ENCODE results near the gene U2AF2.
"Not testable (repeated sequence)": the region's sequence is repeated elsewhere in the genome, so short reads cannot be mapped to it uniquely, and the experiment has no call there.

Gene U2AF2

DNA sequence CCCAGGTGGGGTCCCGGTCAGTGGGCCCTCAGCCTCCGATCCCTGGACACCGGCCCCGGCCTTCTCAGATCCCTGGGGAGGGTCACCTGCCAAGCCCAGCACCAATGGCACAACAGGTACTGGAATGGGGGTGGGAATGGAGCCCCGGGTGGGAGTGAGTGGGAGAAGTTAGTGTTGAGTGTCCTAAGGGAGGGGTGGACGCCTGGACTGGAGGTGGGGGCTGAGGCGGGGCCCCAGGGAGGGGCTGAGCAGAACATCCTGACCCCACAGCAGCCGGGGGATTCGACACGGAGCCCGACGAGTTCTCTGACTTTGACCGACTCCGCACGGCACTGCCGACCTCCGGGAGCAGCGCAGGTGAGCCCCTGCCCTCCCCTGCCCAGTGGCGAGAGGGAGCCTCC lies 37.8 kb downstream of the U2AF2 start:
- DNase-seq, result no peak

DNA sequence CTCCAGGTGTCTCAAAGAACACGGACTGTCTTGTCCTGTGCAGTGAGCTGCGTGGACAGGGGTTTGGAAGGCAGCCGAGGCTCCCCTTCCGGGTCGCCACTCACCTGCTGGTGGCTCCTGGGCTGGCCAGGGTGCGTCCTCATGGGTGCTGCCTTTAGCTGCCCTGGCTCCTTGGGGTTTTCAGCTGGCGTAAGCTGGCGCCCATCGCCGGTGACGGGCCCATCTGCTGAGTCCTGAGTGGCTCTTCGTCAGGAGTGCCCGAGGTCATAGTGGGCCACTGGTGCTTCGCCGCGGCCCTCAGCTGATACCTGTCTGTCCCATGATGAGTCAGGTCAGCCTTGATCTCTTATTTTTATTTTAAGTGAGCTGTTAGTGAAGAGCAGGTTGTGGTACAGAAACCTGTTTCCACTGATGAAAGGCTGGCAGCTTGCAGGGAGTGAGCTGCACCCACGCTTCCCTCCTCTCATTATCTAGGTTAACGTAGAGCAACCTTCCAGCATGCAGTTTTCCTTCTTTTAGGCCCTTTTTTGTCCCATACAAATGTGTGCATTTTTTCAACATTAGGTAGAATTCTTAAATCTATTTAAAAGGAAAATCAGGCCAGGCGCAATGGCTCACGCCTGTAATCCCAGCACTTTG lies 38.6 kb downstream of the U2AF2 start:
- DNase-seq, result no peak

DNA sequence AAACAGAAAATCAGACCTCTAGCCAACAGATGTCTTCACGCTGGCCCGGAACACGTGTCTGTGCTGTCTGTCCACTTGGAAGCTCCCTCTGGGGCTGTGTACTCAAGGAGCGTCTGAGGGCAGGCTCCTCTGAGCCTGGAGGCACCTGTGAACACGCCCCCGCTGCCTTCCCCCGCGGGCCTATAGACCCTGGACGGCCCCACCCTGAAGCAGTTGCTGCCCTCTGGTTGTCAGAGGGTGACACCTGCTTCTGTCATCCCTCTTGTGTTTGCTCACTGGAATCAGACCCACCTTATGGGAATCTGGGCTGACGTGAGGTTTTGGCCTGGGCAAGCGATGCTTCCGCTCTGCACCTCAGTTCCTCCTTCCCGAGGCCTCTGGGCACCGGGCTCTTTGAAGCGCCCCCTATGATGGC lies 39.4 kb downstream of the U2AF2 start:
- no peak for DNase-seq

DNA sequence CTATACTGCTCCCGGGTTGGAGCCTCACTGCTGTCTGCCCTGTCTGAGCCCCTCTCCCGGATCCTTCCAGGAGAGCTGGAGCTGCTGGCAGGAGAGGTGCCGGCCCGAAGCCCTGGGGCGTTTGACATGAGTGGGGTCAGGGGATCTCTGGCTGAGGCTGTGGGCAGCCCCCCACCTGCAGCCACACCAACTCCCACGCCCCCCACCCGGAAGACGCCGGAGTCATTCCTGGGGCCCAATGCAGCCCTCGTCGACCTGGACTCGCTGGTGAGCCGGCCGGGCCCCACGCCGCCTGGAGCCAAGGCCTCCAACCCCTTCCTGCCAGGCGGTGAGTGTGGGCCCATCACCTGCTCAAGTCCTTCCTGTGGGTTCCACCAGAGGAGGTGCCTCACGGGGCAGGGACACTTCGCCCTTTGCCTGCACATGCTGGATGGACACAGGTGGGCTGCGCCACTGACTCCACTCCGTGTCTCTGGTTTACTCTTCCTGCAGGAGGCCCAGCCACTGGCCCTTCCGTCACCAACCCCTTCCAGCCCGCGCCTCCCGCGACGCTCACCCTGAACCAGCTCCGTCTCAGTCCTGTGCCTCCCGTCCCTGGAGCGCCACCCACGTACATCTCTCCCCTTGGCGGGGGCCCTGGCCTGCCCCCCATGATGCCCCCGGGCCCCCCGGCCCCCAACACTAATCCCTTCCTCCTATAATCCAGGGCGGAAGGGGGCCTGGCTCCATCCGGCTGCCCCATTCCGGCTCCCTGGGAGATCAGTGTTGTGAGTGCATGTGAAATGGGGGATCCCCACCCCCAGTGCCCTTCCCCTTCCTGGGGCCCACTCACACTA lies 40.0 kb downstream of the U2AF2 start:
- no peak for DNase-seq

DNA sequence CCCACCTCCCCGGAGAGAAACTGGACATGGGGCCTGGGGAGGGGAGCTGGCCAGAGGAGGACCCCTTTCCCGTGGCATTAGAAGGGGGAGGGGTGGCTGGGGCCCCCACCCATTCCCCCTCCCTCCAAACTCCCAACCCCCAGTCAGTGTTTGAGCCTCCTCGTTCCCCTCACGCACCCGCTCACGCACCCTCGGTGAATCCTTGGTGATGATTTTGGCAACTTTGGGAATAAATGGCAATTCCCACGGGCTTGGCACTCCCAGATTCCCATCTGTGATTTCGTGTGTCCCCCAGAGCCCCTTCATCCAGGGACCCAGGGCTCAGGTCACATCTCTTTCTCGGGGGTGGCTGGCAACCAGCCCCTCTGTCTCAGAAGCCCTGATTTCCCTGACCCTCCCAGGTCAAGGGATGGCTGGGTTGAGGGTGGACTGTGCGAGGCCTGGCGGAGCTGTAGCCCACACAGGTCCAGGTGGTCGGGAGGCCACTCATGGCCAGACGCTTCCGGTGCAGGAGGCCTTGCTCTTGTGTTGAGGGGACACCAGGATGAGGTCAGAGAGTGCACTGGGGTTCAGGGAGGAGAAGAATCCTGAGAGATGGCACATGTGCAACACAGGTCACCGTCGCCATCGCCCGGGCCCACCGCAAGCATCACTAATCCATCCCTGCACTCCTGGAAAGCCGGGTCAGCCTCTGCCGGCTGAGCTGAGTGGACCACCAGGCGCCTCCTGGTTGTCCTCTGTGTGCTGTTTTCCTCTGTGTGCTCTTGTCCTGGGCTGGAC lies 40.9 kb downstream of the U2AF2 start:
- no peak for DNase-seq

DNA sequence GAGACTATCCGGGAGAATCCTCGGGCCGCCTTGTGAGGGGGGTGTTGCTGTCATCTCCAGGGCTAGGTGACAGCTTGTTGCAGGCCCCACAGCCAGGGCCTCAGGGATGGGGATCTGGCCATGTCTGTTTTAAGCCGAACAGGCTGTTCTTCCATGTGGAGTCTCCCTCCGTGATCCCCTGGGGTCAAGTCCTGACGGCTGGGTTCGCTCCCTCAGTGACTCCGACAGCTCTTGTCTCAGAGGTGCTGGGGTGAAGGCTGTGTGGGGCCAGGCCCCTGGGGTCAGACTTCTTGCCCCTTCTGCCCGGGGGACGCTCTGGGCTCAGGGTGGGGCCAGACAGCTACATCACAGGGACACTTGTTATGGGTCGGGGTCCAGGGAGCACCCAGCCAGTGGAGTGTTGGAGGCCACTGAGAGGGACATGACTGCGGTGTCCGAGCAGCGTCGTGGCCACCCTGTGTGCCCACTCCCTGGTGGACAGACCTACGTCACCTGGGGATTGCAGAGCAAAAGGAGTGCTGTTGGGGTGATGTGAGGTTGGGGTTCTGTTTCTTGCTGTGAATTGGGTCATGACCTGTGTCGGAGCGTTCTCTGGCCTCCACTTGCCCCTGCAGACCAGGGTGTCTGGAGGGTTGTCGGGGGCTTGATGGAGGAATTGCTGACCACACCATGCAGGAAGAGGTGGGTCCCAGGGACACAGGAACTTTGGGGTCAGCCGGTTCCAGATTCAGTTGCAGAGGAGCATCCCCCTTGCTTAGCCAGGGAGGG lies 41.6 kb downstream of the U2AF2 start:
- no peak for DNase-seq

DNA sequence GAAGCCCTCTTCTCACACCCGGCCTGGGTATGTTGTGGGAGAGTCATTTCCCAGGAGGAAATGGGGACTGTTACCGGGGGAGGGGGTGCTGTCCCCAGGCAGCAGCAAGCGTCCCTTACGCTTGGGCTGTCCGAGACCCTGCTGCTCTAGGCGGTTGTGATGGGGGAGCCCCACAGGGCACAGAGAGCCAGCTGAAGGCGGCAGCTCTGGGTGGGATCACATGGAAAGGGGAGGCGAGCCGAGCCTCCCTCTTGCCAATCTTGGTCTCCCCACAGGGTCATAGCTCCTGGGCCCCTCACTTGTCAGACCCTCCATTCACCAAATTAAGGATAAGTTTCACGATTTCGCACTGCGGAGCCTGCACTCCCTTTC lies 42.2 kb downstream of the U2AF2 start:
- no peak for DNase-seq

DNA sequence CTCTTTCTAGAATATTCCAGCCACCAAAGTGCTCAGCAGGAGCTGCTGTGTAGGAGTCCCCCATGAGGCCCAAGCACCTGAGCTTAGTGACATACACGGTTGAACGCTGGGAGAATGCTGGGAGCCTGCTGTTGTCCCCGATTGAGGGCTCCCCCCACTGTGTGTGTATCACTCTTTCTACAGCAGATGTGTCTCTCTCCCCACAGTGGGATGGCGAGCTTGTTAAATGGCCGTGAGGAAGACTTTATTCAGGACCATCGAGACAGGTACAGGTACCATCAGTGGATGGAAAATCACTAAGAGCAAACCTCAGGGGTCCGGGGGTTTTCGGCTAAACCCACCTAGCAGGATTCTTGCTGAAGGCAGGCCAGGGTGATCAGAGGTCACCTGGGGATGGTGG lies 42.9 kb downstream of the U2AF2 start:
- no peak for DNase-seq

DNA sequence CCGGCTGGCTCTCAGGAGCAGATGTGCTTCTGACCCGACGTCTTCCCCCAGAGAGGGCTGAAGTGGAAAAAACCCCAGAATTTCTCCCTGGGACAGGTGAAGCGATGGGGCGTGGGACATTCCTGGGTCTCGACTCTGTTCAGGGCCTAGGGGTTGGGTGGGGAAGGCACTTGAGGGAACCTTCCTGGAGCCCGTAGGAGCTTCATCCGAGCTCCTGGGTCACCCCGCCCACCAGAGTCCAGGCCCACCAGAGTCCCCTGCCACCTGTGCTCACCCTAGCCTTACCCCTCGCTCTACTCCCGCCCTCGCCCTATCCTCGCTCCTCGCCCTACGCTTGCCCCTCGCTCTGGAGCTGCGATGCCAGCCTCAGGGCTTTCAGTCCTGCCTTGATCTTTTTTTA lies 43.4 kb downstream of the U2AF2 start:
- no peak for DNase-seq

DNA sequence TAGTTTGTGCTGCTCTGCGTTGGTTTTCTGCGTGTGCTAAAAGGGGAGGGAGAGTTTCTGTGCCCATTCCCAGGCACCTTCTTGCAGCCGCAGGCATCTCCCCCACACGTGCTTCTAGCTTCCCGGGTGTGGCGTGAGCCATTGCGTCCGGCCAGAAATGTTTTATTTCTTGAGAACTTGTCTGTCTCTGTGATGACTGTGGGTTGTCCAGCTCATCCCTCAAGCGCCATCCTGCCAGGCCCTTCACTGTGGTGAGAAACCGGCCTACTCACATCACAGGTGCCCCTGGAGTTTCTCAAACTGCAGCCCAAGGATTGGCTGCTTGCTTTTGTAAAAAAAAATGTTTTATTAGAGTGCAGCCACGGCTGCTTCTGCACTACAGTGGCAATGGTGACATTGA lies 44.4 kb downstream of the U2AF2 start:
- DNase-seq, result no peak

DNA sequence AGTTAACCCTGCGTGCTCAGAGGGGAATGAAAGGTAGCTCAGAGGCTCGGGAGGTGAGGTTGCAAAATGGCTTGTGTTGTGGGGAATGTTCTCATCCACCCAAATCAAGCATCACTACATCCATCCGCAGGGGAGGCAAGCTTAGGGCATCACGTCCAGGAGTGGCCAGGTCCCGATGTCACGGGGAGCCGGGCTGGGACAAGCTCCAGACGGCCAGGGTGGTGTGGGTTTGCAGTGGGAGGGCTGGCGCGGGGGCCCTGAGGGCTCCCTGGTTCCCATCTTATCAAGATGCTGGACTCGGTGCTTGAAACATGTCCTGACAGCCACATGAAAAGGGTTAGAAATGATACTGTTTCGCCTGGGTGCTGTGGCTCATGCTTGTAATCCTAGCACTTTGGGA lies 46.0 kb downstream of the U2AF2 start:
- DNase-seq, result no peak

DNA sequence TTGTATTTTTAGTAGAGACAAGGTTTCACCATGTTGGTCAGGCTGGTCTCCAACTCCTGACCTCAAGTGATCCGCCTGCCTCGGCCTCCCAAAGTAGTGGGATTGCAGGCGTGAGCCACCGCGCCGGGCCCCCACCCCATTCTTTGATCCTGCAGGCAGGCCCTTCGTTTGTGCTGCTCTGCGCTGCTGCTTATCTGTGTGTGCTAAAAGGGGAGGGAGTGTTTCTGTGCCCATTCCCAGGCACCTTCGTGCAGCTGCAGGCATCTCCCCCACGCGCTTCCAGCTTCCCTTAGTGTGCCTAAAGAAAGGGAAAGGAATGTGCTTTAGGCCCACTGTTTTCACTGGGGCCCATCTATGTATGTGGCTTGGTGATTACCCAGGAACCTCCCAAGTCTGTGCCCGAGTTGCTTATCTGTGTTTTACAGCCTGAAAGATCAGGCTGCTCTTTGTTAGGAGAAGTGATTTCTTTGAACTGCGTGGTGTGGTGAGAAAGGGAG lies 47.3 kb downstream of the U2AF2 start:
- no peak for DNase-seq

DNA sequence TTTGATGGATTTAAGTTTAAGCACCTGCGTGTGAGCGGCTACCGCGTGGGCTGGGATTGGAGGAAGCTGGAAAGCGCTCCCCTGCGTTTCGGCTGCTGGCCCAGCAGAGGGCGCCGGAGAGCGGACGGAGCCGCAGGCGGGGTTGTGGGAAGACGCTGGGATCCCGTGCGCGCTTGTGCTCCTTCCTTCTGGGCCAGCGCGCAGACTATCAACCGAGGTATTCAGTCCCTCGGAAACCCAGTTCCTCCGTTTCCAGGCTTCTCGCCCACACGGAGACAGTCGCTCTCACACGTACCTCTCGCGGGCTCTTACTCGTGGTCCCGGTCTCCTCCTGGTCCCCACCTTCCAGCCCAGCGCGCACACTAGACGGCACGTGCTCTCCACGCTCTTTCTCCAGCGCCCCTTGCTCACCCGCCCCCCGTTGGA lies 49.0 kb downstream of the U2AF2 start:
- DNase-seq, result no peak

DNA sequence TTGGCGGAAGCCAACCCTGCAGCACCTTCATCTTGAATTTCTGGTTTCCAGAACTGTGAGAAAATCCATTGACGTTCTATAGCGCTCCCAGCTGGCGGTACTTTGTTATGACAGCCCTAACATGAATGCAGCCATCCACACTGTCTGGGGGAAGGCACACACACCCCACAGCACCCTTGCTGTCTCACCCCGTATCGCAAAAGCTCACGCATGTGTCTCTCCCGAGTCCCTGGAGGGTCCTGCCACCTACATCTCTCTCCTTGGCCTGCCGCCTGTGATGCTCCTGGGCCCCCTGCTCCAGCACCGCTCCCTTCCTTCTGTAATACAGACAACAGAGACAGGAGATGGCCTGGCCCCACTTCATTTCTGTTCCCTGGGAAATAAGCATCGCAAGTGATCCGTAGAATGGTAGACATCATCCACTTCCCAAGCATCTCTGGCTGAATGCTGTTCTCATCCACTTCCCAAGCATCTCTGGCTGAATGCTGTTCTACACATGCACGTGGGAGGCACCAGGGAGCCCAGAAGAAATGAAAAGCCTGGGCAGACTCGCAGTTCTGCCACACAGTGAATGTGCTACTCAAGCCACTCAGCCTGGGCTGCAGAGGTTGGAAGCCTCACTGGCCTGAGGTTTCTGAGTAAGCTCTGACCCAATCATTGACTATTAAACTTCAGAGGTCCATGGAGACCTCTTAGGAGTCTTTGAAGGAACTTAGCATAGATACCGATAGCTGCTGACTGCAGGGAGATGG lies 49.8 kb downstream of the U2AF2 start:
- DNase-seq, result no peak

DNA sequence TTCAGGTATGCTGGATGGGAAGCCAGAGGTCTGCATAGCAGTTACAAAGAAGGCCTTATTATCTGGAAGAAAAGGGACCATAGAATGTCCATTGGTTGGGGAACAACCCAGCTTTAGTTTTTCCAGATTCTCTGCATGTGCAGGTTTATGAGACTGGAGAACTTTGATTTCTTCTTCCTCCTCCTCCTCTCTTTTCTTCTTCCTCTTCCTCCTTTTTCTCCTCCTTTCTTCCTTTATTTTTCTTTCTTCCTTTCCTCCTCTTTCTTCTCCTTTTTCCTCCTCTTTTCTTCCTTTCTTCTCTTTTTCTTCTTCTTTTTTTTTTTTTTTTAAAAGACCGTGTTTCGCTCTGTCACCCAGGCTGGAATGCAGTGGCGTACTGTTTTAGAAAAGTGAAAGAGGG lies 51.1 kb downstream of the U2AF2 start:
- no peak for DNase-seq

DNA sequence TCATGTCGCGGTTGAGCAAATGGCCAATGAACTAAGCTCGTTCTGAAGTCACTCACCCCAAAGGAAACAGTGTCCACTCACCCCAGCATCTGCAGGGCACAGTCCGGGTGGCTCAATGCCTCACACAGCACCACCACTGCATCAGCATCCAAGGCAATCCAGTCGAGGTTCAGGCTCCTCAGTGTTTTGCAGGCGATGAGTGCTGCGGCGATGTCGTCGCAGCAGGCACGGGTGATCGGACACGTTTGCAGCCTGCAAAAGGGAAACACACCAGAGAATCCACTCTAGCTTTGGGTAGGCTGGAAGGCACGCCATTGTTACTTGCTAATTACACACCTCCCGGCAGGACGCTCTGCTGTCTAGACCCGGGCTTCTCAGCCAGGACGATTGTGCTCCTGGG lies 56.9 kb downstream of the U2AF2 start:
- no peak for DNase-seq

DNA sequence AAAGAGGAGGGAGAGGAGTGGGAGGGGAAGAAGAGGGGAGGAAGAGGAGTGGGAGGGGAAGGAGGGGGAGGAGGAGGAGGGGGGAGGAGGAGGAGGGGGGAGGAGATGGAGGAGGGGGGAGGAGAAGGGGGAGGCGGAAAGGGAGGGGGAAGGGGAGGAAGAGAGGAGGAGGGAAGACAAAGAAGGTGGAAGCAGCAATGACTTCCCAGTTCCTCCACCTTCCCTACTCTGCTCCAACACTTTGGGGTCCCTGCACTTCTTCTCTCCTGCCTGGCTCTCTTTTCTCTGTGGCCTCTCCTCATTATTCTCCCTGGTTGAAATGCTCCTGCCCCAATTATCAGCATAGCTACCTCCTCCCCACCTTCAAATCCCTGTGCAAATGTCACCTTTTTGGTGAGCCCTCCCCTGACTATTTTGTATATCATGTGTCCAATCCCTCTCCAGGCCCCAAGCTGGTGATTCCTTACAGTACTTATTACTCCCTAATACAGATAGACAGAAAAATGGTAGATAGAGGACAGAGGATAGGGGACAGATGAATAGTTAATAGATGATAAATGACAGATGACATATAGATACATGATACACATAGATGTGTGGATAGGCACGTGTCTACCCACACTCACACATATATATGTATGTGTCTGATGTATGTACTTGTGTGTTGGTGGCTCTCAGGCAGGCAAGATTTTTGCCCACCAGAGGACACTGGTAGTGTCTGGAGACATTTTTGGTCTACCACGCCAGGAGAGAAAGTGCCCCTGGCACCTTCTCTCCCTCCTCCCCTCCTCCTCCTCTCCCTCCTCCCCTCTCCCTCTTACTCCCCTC lies 58.2 kb downstream of the U2AF2 start:
- DNase-seq, result no peak

DNA sequence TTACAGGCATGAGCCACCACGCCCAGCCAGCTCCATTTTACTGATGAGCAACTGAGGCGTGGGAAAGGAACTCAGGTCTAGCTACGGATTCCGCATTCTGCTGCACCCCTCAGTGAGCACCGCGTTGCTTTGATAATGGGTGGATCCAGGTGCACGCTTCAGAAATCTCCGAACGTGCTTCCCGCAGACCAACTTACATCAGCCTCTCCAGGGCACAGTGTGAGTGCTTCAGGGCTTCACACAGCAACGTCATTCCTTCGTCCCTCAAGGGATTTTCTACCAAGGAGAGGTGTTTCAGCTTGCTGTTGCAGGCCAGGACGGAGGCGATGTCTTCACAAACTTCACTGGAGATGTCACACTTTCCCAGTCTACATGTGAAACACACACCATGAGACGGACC lies 61.7 kb downstream of the U2AF2 start:
- no peak for DNase-seq

DNA sequence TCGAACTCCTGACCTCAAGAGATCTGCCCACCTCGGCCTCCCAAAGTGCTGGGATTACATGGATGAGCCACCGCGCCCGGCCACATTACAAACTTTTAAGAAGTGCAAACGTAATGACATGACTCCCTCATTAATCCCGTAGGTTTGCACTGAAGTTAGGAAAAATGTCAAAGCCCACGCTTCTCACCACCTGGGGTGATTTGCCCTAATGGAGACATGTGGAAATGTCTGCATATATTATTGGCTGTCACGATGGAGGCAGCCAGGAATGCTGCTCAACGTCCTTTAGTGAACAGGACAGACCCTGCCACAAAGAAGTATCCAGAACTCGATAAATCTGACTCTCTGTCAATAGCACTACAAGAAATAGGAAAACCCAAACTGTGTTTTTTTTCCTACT lies 62.4 kb downstream of the U2AF2 start:
- no peak for DNase-seq

DNA sequence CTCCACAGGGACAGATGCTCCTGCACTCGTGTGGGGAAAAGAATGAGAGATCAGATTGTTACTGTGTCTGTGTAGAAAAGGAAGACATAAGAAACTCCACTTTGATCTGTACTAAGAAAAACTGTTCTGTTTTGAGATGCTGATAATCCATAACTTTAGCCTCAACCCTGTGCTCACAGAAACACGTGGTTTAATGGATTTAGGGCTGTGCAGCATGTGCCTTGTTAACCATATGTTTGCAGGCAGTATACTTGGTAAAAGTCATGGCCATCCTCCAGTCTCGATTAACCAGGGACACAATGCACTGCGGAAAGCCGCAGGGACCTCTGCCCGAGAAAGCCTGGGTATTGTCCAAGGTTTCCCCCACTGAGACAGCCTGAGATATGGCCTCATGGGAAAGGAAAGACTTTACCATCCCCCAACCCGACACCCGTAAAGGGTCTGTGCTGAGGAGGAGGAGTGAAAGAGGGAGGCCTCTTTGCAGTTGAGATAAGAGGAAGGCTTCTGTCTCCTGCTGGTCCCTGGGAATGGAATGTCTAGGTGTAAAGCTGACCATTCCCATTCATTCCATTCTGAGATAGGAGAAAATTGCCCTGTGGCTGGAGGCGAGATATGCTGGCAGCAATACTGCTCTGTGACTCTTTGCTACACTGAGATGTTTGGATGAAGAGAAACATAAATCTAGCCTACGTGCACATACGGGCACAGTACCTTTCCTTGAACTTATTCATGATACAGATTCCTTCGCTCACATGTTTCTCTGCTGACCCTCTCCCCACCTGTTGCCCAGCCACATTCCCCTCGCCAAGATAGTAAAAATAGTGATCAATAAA lies 63.3 kb downstream of the U2AF2 start:
- not testable (repeated sequence) for DNase-seq

Measured in SHP77 (cell line).